GM12878 (cell line): Measurements from ENCODE around the gene ATXN1L. TPM values are rescaled to one million over a fixed set of nuclear protein-coding genes. Genes with fewer than 3 reads are reported as not detected.
A peak's percentile ranks its signal among the peaks of the same experiment; 100 is the strongest.

Experiments
- ATAC-seq: fragments of 200-7000 bp; cut with Tn5 transposase; 3 replicates; pipeline ENCODE4 v1.9.1; 2020; ENCODE audit warnings: mild to moderate bottlenecking, moderate library complexity
- BruUV-seq: library from RNA; stranded (reverse); fragments of 400-500 nt; replicated peaks from 2 replicates; lab custom pipeline; 2021; lab: Mats Ljungman, UMichigan
- CTCF ChIA-PET: fragments of 300-600 bp; sonication (Branson Sonifier 250); formaldehyde crosslinking; extraction: SDS; loops from one replicate; lab custom pipeline; 2021; ENCODE audit warnings: inconsistent platforms; lab: Yijun Ruan, JAX
- POLR2A ChIA-PET: fragments of 350-600 bp; formaldehyde crosslinking; extraction: SDS; loops from one replicate; lab custom pipeline; 2021; ENCODE audit warnings: inconsistent platforms; lab: Charles Lee
- RAD21 ChIA-PET: fragments of 300-600 bp; sonication (Branson Sonifier 250); formaldehyde crosslinking; loops from one replicate; lab custom pipeline; 2023; ENCODE audit warnings: antibody characterized with exemption; ENCODE audit not compliant: unreplicated experiment; lab: Charles Lee
- SMC1A ChIA-PET: fragments of 300-600 bp; sonication (Branson Sonifier 250); formaldehyde crosslinking; loops from one replicate; lab custom pipeline; 2023; ENCODE audit not compliant: unreplicated experiment, uncharacterized antibody; lab: Charles Lee
- DNase-seq: peaks from one replicate; pipeline ENCODE4 v3.0.0-alpha.2; 2011; ENCODE audit warnings: low read depth, low spot score
- FAIRE-seq: peaks from 3 replicates; lab custom pipeline; 2011; peaks lifted over from hg19 to GRCh38; lab: Jason Lieb, UNC
- H2AFZ ChIP-seq: 2 replicates; pipeline ENCODE4 v1.6.0; 2011; ENCODE audit warnings: low read depth, low read length, control low read depth; ENCODE audit not compliant: control insufficient read depth
- H3K27ac ChIP-seq: 2 replicates; pipeline ENCODE4 v1.5.1; 2011; ENCODE audit warnings: control low read depth; ENCODE audit not compliant: control insufficient read depth, insufficient read depth
- H3K27me3 ChIP-seq, 2 experiments: replicated peaks in 1 of 2; 2 replicates each; pipeline versions ENCODE4 v1.6.0 to v1.6.1; 2011; ENCODE audit warnings: low read length in 1 of 2; ENCODE audit not compliant: control insufficient read depth in 2 of 2, insufficient read depth in 2 of 2
- H3K36me3 ChIP-seq, 2 experiments: 2 replicates each; pipeline ENCODE4 v1.5.1; 2011; ENCODE audit warnings: low read length in 1 of 2; ENCODE audit not compliant: control insufficient read depth in 2 of 2, insufficient read depth in 2 of 2
- H3K4me1 ChIP-seq: 2 replicates; pipeline ENCODE4 v1.6.1; 2011; ENCODE audit warnings: mild to moderate bottlenecking, low read length, moderate library complexity, mixed read lengths; ENCODE audit not compliant: control insufficient read depth, insufficient read depth
- H3K4me2 ChIP-seq: 2 replicates; pipeline ENCODE4 v1.6.0; 2011; ENCODE audit warnings: control low read depth; ENCODE audit not compliant: control insufficient read depth, insufficient read depth
- H3K4me3 ChIP-seq: fragments of 200-600 bp; sonication (generic); 2 replicates; pipeline ENCODE4 v1.5.1; 2016
- H3K79me2 ChIP-seq: 2 replicates; pipeline ENCODE4 v1.6.0; 2011; ENCODE audit warnings: low read length; ENCODE audit not compliant: control insufficient read depth, insufficient read depth
- H3K9ac ChIP-seq: 2 replicates; pipeline ENCODE4 v1.8.0; 2011; ENCODE audit warnings: low read length, control low read depth, mixed read lengths; ENCODE audit not compliant: control insufficient read depth, insufficient read depth
- H3K9me3 ChIP-seq: replicated peaks from 3 replicates; pipeline ENCODE4 v1.5.1; 2011; ENCODE audit warnings: mild to moderate bottlenecking, low read length; ENCODE audit not compliant: control insufficient read depth, insufficient read depth
- H4K20me1 ChIP-seq: 2 replicates; pipeline ENCODE4 v1.6.0; 2011; ENCODE audit not compliant: control insufficient read depth, insufficient read depth
- BHLHE40 ChIP-seq, 2 experiments: fragments of 450-650 bp in 1 of 2; IDR thresholded peaks; 2 replicates each; pipeline ENCODE4 v1.6.1; 2011 to 2017; ENCODE audit warnings: low read depth in 2 of 2, borderline replicate concordance in 1 of 2, improper control_type of control experiment in 1 of 2, low read length in 1 of 2, mild to moderate bottlenecking in 1 of 2
- EZH2 ChIP-seq: IDR thresholded peaks from 2 replicates; pipeline ENCODE4 v1.6.1; 2012; ENCODE audit warnings: low read depth, mild to moderate bottlenecking, control low read depth, inconsistent platforms, low read length, borderline replicate concordance; ENCODE audit not compliant: control insufficient read depth
- FOS ChIP-seq: IDR thresholded peaks from 3 replicates; pipeline ENCODE4 v1.6.1; 2011; ENCODE audit warnings: borderline replicate concordance; ENCODE audit not compliant: insufficient read length; ENCODE audit errors: extremely low read depth
- FOXK2 ChIP-seq: fragments of 450-650 bp; IDR thresholded peaks from 2 replicates; pipeline ENCODE4 v1.6.1; 2017; ENCODE audit warnings: mild to moderate bottlenecking, moderate library complexity
- NFYB ChIP-seq: IDR thresholded peaks from 2 replicates; pipeline ENCODE4 v1.6.1; 2011; ENCODE audit warnings: low read depth, mild to moderate bottlenecking, low read length, improper control_type of control experiment, moderate library complexity; ENCODE audit not compliant: insufficient read depth
- SMARCA5 ChIP-seq: fragments of 450-650 bp; IDR thresholded peaks from 2 replicates; pipeline ENCODE4 v1.6.1; 2017; ENCODE audit warnings: mild to moderate bottlenecking
- SMC3 ChIP-seq: IDR thresholded peaks from 2 replicates; pipeline ENCODE4 v1.6.1; 2011; ENCODE audit warnings: low read length, improper control_type of control experiment, borderline replicate concordance
- STAT3 ChIP-seq: IDR thresholded peaks from 2 replicates; pipeline ENCODE4 v1.6.1; 2011; ENCODE audit warnings: low read depth, low read length, improper control_type of control experiment
- TCF3 ChIP-seq: IDR thresholded peaks from 2 replicates; pipeline ENCODE4 v1.6.1; 2012; ENCODE audit warnings: low read depth, mild to moderate bottlenecking, low read length, borderline replicate concordance; ENCODE audit not compliant: insufficient read depth
- ZNF687 ChIP-seq: fragments of 450-650 bp; IDR thresholded peaks from 2 replicates; pipeline ENCODE4 v1.6.1; 2017; ENCODE audit warnings: mild to moderate bottlenecking, moderate library complexity
- WGBS: methylation state at CpG from one replicate; pipeline ENCODE4 v1.1.6; 2016; ENCODE audit warnings: low lambda C conversion rate; ENCODE audit not compliant: insufficient replicate concordance, insufficient coverage; ENCODE audit errors: missing lambda C conversion rate; 5-methylcytosine and 5-hydroxymethylcytosine counted together
- in situ Hi-C: fragments of 300-500 bp; cut with MboI; formaldehyde crosslinking; loops from 9 replicates; pipeline ENCODE4 v1.14.3; 2018; ENCODE audit warnings: mixed read lengths
- intact Hi-C: fragments of 100-400 bp; cut with micrococcal nuclease; formaldehyde crosslinking; loops from one replicate; pipeline ENCODE4 v1.14.2; 2022; ENCODE audit not compliant: unreplicated experiment
- polyA plus RNA-seq, 11 experiments: library from polyadenylated mRNA; depleted of rRNA in 4 of 11; unstranded in 6 of 11; stranded (reverse) in 5 of 11; fragments of >200 nt; fragmentation: Nextera tagmentation in 4 of 11; fragmentation: Illumina TruSeq in 1 of 11; extraction: Ambion mirVana in 4 of 11; extraction: Trizol in 1 of 11; gene quantifications; 1 replicate in 1 of 11; 2 replicates in 10 of 11; pipeline versions ENCODE4 v1.2.1 to v1.2.3, GENCODE V29; 2011 to 2016; ENCODE audit warnings: inconsistent platforms in 2 of 11, missing spikeins in 2 of 11, low read depth in 1 of 11
- total RNA-seq, 4 experiments: library from RNA; depleted of rRNA in 3 of 4; stranded (reverse); fragments of >200 nt in 3 of 4; fragmentation: Illumina TruSeq in 1 of 4; extraction: Trizol in 1 of 4; gene quantifications; 2 replicates each; pipeline versions ENCODE4 v1.2.1 to v1.2.3, GENCODE V29; 2013 to 2021

The ATXN1L gene
- total and polyA plus RNA-seq, 10 of the 15 experiments (the other 5 are each of a cell fraction or from before 2014, with no cell fraction given), result 1.8 to 14.6 (median 9.2) TPM

- Histone ChIP-seq H3K4me3 (peak overlapping the region; percentile 92; the same call in 1 of the 2 replicates), H2AFZ (no peak overlapping the region), H3K79me2 (no peaks in the 10 kb centered on the region), H3K4me2 (0 out of 2 replicates have a peak overlapping the region, but pooled peaks have one; percentile 93), H3K4me1 (peaks cover 12% of the 10 kb centered on the region), H3K27me3 (no peaks in the 10 kb centered on the region), H4K20me1 (no peaks in the 10 kb centered on the region), H3K9ac (no peak overlapping the region)
- in situ Hi-C loops, result no loop called here
- SMC1A ChIA-PET, result interaction anchor here (1.3 to 1.5 kb wide), 3 partner anchors 9 to 69 kb away, joined by 3 to 6 read pairs (median 5); no protein-coding TSS in a partner anchor
- BruUV-seq, result no TSS peak
- no peak for ATAC-seq
- TF ChIP-seq SMC3 (no peak), SMARCA5 (no peak), FOS (no peak), EZH2 (no peak), STAT3 (no peak), TCF3 (no peak), ZNF687 (no peak), BHLHE40 (IDR thresholded peaks at IDR 0.05; ENCODE audit: borderline replicate concordance in 1 of 2, low read depth in 2 of 2, low read length in 1 of 2) (no peak), FOXK2 (no peak), NFYB (no peak)
- TF ChIP-seq, all 136 proteins: peak for 0
- ChIA-PET CTCF (interaction anchor here (0.7 to 5.2 kb wide), 7 partner anchors 9 to 107 kb away, joined by 3 to 39 read pairs (median 4); partner anchors contain the start of gene IST1), RAD21 (interaction anchor here (0.7 to 3.9 kb wide), 4 partner anchors 15 to 320 kb away, joined by 3 to 29 read pairs (median 4); no protein-coding TSS in a partner anchor), POLR2A (interaction anchor here (0.6 to 3.8 kb wide), 5 partner anchors 10 to 84 kb away, joined by 3 to 34 read pairs (median 4); partner anchors contain the start of genes ATXN1L and IST1)
- no peak for DNase-seq
- no peaks in the 10 kb centered on the region for H3K9me3 ChIP-seq
- WGBS, result 40% methylated on average over 4 of the region's 4 CpGs
- no peak overlapping the region for H3K27ac ChIP-seq
- intact Hi-C loops, result loop anchor here (10.0 kb wide), 1 partner anchor 320 kb away; no protein-coding TSS in a partner anchor
- no peak for FAIRE-seq
- no peaks in the 10 kb centered on the region for H3K36me3 ChIP-seq
Measured at GRCh38 chr16:71885261-71885650, 39.5 kb downstream of the ATXN1L start.
